HepG2 (cell line): ENCODE results near the gene NCBP3.

Source experiments
- CTCF ChIP-seq: sonication (generic); formaldehyde crosslinking; IDR thresholded peaks from 2 replicates; pipeline ENCODE4 v1.5.0; 2020; ENCODE audit warnings: mild to moderate bottlenecking, missing genetic modification reagents, moderate library complexity
- TF ChIP-seq, protein P1 (sequence below): sonication (generic); formaldehyde crosslinking; IDR thresholded peaks from 2 replicates; pipeline ENCODE4 v1.4.0; 2020; ENCODE audit warnings: missing genetic modification reagents

- no peak for TF ChIP-seq CTCF (CRISPR knock-in tag)
- TF ChIP-seq, protein P1, sequence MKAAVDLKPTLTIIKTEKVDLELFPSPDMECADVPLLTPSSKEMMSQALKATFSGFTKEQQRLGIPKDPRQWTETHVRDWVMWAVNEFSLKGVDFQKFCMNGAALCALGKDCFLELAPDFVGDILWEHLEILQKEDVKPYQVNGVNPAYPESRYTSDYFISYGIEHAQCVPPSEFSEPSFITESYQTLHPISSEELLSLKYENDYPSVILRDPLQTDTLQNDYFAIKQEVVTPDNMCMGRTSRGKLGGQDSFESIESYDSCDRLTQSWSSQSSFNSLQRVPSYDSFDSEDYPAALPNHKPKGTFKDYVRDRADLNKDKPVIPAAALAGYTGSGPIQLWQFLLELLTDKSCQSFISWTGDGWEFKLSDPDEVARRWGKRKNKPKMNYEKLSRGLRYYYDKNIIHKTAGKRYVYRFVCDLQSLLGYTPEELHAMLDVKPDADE (CRISPR knock-in tag) = no peak
Observed at GRCh38 chr17:3815122-3815521, 30.9 kb downstream of the NCBP3 start.
